ENCODE measurements around the gene NPR1.

Gene NPR1

GRCh38 chr1:153698020-153698922 is 19.8 kb downstream of the NPR1 start:
- DNase-seq: no peak
- Histone ChIP-seq H2BK12ac (ENCODE audit: low read length in 2 of 2) (peak overlapping the region in 1 of 2 experiments; percentile 31), H3K18ac (ENCODE audit: low read depth in 1 of 2, low read length in 2 of 2) (peak overlapping the region in 1 of 2 experiments; percentile 52), H3K9me3 (ENCODE audit: control insufficient read depth, low read length) (no peaks in the 10 kb centered on the region), H3K27ac (ENCODE audit: low read length, poor library complexity, severe bottlenecking) (no peak overlapping the region), H2BK15ac (ENCODE audit: low read depth, poor library complexity, severe bottlenecking) (no peak overlapping the region), H3K27me3 (ENCODE audit: control insufficient read depth in 1 of 2, insufficient read depth in 1 of 2, low read length in 2 of 2) (no peaks in the 10 kb centered on the region), H3K79me1 (replicated peaks; ENCODE audit: low read length, poor library complexity, severe bottlenecking) (no peaks in the 10 kb centered on the region), H4K8ac (ENCODE audit: low read length) (peak overlapping the region; percentile 96), H3K23ac (ENCODE audit: low read length in 2 of 2) (peak overlapping the region in 1 of 2 experiments; percentile 14), H2BK5ac (ENCODE audit: low read depth, low read length, poor library complexity, severe bottlenecking) (no peak overlapping the region), H3K14ac (ENCODE audit: low read length in 2 of 2) (peak overlapping the region in 1 of 2 experiments; percentile 70), H4K91ac (ENCODE audit: low read length) (no peak overlapping the region), H3K4ac (ENCODE audit: low read depth in 1 of 2, low read length in 2 of 2) (peak overlapping the region in 1 of 2 experiments; percentile 17), H3K4me1 (ENCODE audit: control insufficient read depth, insufficient read depth, low read depth, low read length) (peaks cover 16% of the 10 kb centered on the region), H3K36me3 (ENCODE audit: control insufficient read depth in 1 of 2, insufficient read depth in 2 of 2, low read depth in 1 of 2, low read length in 2 of 2) (no peaks in the 10 kb centered on the region), H2AFZ (ENCODE audit: low read depth, low read length) (peak overlapping the region; percentile 93), H3K4me2 (ENCODE audit: low read length, poor library complexity, severe bottlenecking) (no peak overlapping the region), H2AK5ac (ENCODE audit: low read length, severe bottlenecking) (no peak overlapping the region), H3K9ac (ENCODE audit: low read length) (peak overlapping the region; percentile 70), H3K4me3 (ENCODE audit: insufficient read depth in 1 of 2, low read depth in 1 of 2, low read length in 2 of 2) (no peak overlapping the region), H2BK120ac (ENCODE audit: low read depth, low read length) (no peak overlapping the region)
- WGBS: 49% methylated on average over 20 of the region's 29 CpGs

DNA sequence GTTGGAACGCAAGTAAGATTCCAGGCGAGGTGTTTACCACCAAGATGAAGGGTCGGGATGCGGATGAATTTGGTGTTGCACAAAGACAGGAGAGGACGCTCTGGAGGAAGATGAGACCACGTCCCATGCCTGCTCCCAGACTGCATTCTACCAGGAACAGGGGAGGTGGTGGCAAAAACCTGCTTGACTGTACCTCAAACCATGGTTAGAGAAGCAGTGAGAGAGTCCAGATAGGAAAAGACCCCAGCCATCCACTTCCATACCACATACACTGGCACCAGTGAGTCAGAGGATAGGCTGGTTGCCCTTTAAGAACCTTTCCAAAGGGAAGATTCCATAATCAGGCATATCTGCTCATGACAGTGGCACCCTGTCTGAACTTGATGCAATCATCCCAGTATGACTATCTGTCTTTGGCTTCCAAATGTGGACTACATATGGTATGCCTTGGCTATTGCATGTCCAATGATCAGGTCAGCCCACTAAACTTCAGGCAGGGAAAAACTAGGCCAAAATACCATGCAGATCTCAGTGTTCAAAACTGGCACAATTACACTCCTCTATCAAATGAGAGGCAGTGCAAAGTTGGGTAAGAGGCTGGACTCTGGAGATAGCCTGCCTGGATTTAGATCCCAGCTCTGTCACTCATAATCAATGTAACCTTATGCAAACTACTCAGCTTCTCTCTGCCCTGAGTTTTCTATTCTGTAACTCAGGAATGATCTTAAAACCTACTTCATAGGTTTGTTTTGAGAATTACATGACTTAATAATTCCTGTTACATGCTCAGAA is 20.6 kb downstream of the NPR1 start:
- Histone ChIP-seq H3K23ac (ENCODE audit: low read length in 2 of 2) (no peak overlapping the region), H4K8ac (ENCODE audit: low read length) (no peak overlapping the region), H2BK5ac (ENCODE audit: low read depth, low read length, poor library complexity, severe bottlenecking) (no peak overlapping the region), H2BK12ac (ENCODE audit: low read length in 2 of 2) (no peak overlapping the region), H3K18ac (ENCODE audit: low read depth in 1 of 2, low read length in 2 of 2) (no peak overlapping the region), H3K4me2 (ENCODE audit: low read length, poor library complexity, severe bottlenecking) (no peak overlapping the region), H2BK120ac (ENCODE audit: low read depth, low read length) (no peak overlapping the region), H3K4me3 (ENCODE audit: insufficient read depth in 1 of 2, low read depth in 1 of 2, low read length in 2 of 2) (peak overlapping the region in 1 of 2 experiments; percentile 9), H3K36me3 (ENCODE audit: control insufficient read depth in 1 of 2, insufficient read depth in 2 of 2, low read depth in 1 of 2, low read length in 2 of 2) (no peaks in the 10 kb centered on the region), H3K27me3 (ENCODE audit: control insufficient read depth in 1 of 2, insufficient read depth in 1 of 2, low read length in 2 of 2) (no peaks in the 10 kb centered on the region), H3K9ac (ENCODE audit: low read length) (peak overlapping the region; percentile 70), H3K79me1 (replicated peaks; ENCODE audit: low read length, poor library complexity, severe bottlenecking) (no peaks in the 10 kb centered on the region), H3K4ac (ENCODE audit: low read depth in 1 of 2, low read length in 2 of 2) (no peak overlapping the region), H2BK15ac (ENCODE audit: low read depth, poor library complexity, severe bottlenecking) (no peak overlapping the region), H2AK5ac (ENCODE audit: low read length, severe bottlenecking) (no peak overlapping the region), H3K4me1 (ENCODE audit: control insufficient read depth, insufficient read depth, low read depth, low read length) (peaks cover 16% of the 10 kb centered on the region), H2AFZ (ENCODE audit: low read depth, low read length) (no peak overlapping the region), H3K27ac (ENCODE audit: low read length, poor library complexity, severe bottlenecking) (no peak overlapping the region), H3K9me3 (ENCODE audit: control insufficient read depth, low read length) (no peaks in the 10 kb centered on the region), H3K14ac (ENCODE audit: low read length in 2 of 2) (no peak overlapping the region), H4K91ac (ENCODE audit: low read length) (no peak overlapping the region)
- DNase-seq: peak; percentile 20
- 95% methylated on average over 6 of the region's 6 CpGs for WGBS

DNA sequence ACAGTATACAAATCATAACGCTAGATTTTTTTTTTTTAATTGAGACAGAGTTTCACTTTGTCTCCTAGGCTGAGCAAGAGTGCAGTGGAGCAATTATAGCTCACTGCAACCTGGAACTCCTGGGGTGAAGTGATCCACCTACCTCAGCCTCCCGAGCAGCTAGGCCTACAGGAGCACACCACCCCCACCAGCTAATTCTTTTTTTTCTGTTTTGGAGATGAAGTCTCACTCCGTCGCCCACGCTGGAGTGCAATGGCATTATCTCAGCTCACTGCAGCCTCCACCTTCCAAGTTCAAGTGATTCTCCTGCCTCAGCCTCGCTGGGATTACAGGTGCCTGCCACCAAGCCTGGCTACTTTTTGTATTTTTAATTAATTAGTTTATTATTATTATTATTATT is 21.3 kb downstream of the NPR1 start:
- Histone ChIP-seq H3K4me3 (ENCODE audit: insufficient read depth in 1 of 2, low read depth in 1 of 2, low read length in 2 of 2) (peak overlapping the region in 1 of 2 experiments; percentile 9), H3K27ac (ENCODE audit: low read length, poor library complexity, severe bottlenecking) (no peak overlapping the region), H3K18ac (ENCODE audit: low read depth in 1 of 2, low read length in 2 of 2) (no peak overlapping the region), H3K14ac (ENCODE audit: low read length in 2 of 2) (no peak overlapping the region), H3K27me3 (ENCODE audit: control insufficient read depth in 1 of 2, insufficient read depth in 1 of 2, low read length in 2 of 2) (no peaks in the 10 kb centered on the region), H2AFZ (ENCODE audit: low read depth, low read length) (no peak overlapping the region), H3K9ac (ENCODE audit: low read length) (peak overlapping the region; percentile 26), H3K4me2 (ENCODE audit: low read length, poor library complexity, severe bottlenecking) (no peak overlapping the region), H2BK5ac (ENCODE audit: low read depth, low read length, poor library complexity, severe bottlenecking) (no peak overlapping the region), H2BK120ac (ENCODE audit: low read depth, low read length) (no peak overlapping the region), H2AK5ac (ENCODE audit: low read length, severe bottlenecking) (no peak overlapping the region), H2BK15ac (ENCODE audit: low read depth, poor library complexity, severe bottlenecking) (no peak overlapping the region), H3K79me1 (replicated peaks; ENCODE audit: low read length, poor library complexity, severe bottlenecking) (no peaks in the 10 kb centered on the region), H3K4me1 (ENCODE audit: control insufficient read depth, insufficient read depth, low read depth, low read length) (peaks cover 16% of the 10 kb centered on the region), H4K91ac (ENCODE audit: low read length) (no peak overlapping the region), H3K4ac (ENCODE audit: low read depth in 1 of 2, low read length in 2 of 2) (no peak overlapping the region), H3K36me3 (ENCODE audit: control insufficient read depth in 1 of 2, insufficient read depth in 2 of 2, low read depth in 1 of 2, low read length in 2 of 2) (no peaks in the 10 kb centered on the region), H3K9me3 (ENCODE audit: control insufficient read depth, low read length) (no peaks in the 10 kb centered on the region), H2BK12ac (ENCODE audit: low read length in 2 of 2) (no peak overlapping the region), H4K8ac (ENCODE audit: low read length) (no peak overlapping the region), H3K23ac (ENCODE audit: low read length in 2 of 2) (no peak overlapping the region)
- no peak for DNase-seq
- whole genome bisulfite sequencing: 97% methylated on average over 5 of the region's 6 CpGs

- no peak overlapping the region for H3K18ac ChIP-seq (ENCODE audit: low read depth in 1 of 2, low read length in 2 of 2)
These were observed 27.0 kb downstream of the NPR1 start for GRCh38 chr1:153705484-153705883.

More at GRCh38 chr1:153705484-153705883, 27.0 kb downstream of the NPR1 start:
- H3K14ac ChIP-seq (ENCODE audit: low read length in 2 of 2): no peak overlapping the region
- no peak overlapping the region for H2BK15ac ChIP-seq (ENCODE audit: low read depth, poor library complexity, severe bottlenecking)
- no peaks in the 10 kb centered on the region for H3K9me3 ChIP-seq (ENCODE audit: control insufficient read depth, low read length)
- no peaks in the 10 kb centered on the region for H3K27me3 ChIP-seq (ENCODE audit: control insufficient read depth in 1 of 2, insufficient read depth in 1 of 2, low read length in 2 of 2)
- no peak overlapping the region for H3K4me3 ChIP-seq (ENCODE audit: insufficient read depth in 1 of 2, low read depth in 1 of 2, low read length in 2 of 2)
- no peak overlapping the region for H3K4ac ChIP-seq (ENCODE audit: low read depth in 1 of 2, low read length in 2 of 2)
- no peaks in the 10 kb centered on the region for H3K4me1 ChIP-seq (ENCODE audit: control insufficient read depth, insufficient read depth, low read depth, low read length)
- H3K9ac ChIP-seq (ENCODE audit: low read length): no peak overlapping the region
- no peak overlapping the region for H4K8ac ChIP-seq (ENCODE audit: low read length)
- no peak overlapping the region for H2AK5ac ChIP-seq (ENCODE audit: low read length, severe bottlenecking)
- no peaks in the 10 kb centered on the region for H3K36me3 ChIP-seq (ENCODE audit: control insufficient read depth in 1 of 2, insufficient read depth in 2 of 2, low read depth in 1 of 2, low read length in 2 of 2)
- H3K23ac ChIP-seq (ENCODE audit: low read length in 2 of 2): no peak overlapping the region
- DNase-seq: no peak
- no peaks in the 10 kb centered on the region for H3K79me1 ChIP-seq (replicated peaks; ENCODE audit: low read length, poor library complexity, severe bottlenecking)
- H3K27ac ChIP-seq (ENCODE audit: low read length, poor library complexity, severe bottlenecking): no peak overlapping the region
- WGBS: 96% methylated on average over 9 of the region's 9 CpGs
- H4K91ac ChIP-seq (ENCODE audit: low read length): no peak overlapping the region
- no peak overlapping the region for H2AFZ ChIP-seq (ENCODE audit: low read depth, low read length)
- no peak overlapping the region for H2BK12ac ChIP-seq (ENCODE audit: low read length in 2 of 2)
- no peak overlapping the region for H2BK5ac ChIP-seq (ENCODE audit: low read depth, low read length, poor library complexity, severe bottlenecking)
- H3K4me2 ChIP-seq (ENCODE audit: low read length, poor library complexity, severe bottlenecking): no peak overlapping the region
- no peak overlapping the region for H2BK120ac ChIP-seq (ENCODE audit: low read depth, low read length)
